A172 (cell line): Measurements from ENCODE around the gene OR6V1. TPM values are rescaled to one million over a fixed set of nuclear protein-coding genes. Genes with fewer than 3 reads are reported as not detected.
"Not testable (repeated sequence)": the region's sequence is repeated elsewhere in the genome, so short reads cannot be mapped to it uniquely, and the experiment has no call there.

Source experiments
- DNase-seq: peaks from one replicate; pipeline ENCODE4 v3.0.0-alpha.2; 2015; ENCODE audit warnings: low spot score
- total RNA-seq: library from RNA; depleted of rRNA; stranded (reverse); fragments of >200 nt; shearing (Covaris generic); gene quantifications from 2 replicates; pipeline ENCODE4 v1.2.3, GENCODE V29; 2014

OR6V1 gene
- total RNA-seq, 1 experiment from 2014 or later: not detected

GRCh38 chr7:143042790-143043271 is 9.3 kb upstream of the OR6V1 start:
- DNase-seq: no peak

GRCh38 chr7:143043391-143043790 is 8.8 kb upstream of the OR6V1 start:
- no peak for DNase-seq

GRCh38 chr7:143046426-143046851 is 5.7 kb upstream of the OR6V1 start:
- DNase-seq: no peak

GRCh38 chr7:143047326-143047725 is 4.8 kb upstream of the OR6V1 start:
- DNase-seq: no peak

DNA sequence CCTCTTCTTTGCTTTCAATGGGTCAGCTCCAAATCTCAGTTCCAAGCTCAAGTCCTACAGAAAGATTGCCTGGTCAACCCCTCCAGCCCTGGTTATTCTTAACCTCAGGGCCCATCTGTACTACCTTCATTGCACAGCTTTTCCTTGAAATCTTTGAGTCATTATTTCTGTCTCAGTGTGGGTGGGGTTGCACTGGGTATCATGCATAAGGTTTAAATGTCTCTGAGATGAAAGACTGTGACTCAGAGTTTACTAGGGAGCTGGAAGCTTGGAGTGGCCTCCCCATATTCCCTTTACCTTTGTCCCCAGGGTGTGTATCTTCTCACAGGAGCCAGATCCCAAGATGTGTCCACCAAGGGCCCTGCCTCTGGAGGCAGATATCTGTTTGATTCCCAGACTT is 3.3 kb upstream of the OR6V1 start:
- no peak for DNase-seq

- no peak for DNase-seq
Measured at GRCh38 chr7:143049362-143049761, 2.8 kb upstream of the OR6V1 start.

DNA sequence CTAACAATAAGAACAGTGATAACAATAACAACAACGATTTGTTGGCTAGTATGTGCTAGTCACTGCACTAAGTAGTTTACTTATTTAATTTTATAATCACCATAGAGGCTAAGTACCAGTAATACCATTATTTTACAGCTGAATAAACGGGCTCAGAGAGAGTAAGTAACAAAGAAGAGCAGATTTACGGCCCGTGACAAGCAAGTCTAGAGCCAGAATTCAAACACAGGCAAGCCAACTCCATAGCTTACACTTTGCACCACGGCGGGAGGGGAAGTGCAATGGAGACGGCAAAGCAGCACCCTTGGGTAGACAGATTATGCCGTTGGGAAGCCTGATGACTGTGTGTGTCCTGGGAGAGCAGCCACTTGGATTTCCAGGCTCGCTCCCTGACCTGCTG is 1.2 kb upstream of the OR6V1 start:
- no peak for DNase-seq

DNA sequence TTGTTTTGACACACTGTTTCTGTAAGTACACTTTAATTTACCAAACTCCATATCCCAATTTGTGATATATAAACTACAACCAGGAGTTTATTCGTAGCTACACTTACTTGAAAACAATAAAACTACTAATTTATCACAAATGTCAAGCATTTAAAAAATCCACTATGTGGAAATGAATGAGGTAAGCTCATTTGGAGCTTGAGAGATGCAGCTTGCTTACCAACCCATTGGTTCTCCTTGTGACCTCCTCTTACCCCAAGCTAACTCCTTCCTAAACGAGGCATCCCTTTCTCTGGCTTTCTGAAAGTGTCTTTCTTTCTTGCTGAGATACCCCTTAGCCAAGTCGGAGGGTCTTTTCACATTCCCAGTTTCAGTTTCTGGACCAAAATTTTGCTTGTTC is 2.5 kb downstream of the OR6V1 start:
- DNase-seq: no peak

GRCh38 chr7:143055754-143056153 is 3.6 kb downstream of the OR6V1 start:
- DNase-seq: no peak

DNA sequence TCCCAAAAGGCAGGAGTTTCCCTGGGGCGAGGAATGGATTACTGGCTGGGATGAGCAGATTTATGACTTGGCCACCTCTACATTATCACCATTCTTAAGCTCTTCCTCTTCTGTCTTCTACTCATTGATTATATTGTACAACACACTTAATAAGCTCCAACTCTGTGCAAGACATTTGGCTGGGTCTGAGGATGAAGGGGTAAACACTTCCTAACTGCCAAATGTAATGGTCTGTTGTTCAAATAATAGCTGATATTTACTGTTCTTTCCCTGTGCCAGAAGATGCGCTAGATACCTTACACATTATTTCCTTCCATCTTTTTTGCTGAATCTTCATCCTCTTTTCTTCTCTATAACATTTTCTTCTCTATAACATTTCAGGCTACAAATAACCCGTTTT is 11.6 kb downstream of the OR6V1 start:
- no peak for DNase-seq

GRCh38 chr7:143068446-143068845 is 16.3 kb downstream of the OR6V1 start:
- DNase-seq: no peak

DNA sequence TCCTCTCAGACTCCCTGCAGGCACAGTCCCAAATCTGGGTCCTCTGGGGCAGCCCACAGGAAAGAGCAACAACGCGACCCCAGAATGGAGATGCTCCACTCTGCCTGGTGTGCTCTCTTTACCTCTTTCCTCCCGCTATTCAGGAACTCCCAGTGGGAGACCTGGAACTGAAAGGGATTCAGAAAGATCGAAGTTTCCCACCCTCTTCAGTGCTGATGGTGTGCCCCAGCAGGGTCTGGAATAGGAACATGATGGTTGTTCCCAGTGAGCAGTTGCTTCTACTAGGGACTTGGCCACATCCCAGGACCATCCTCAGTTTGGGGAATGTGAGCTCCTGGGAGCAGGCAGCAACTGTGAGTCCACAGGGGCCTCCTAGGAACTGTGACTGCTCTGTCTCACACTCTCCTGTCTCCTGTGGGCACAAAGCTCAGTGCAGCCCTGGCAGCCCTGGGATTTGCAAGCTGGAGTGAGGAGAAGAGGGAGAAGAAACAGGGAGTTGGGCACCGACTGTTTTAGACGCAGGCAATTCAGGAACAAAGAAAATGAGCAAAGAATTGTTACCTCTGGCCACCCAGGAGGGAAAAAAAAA is 17.9 kb downstream of the OR6V1 start:
- DNase-seq: no peak

DNA sequence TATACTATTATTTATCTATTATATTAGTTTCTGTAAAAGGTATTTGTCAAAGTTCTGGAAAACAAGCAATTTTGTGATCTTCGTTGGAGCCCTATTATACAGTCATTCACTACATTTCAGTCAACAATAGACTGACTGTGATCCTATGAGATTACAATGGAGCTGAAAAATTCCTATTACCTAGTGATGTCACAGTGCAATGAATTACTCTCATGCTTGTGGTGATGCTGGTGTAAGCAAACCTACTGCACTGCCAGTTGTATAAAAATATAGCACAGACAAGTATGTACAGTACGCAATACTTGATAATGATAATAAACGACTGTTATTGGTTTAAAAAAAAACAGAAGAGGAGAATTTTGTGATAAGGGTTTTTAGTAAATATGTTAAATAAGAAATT is 21.4 kb downstream of the OR6V1 start:
- DNase-seq: no peak

- DNase-seq: no peak
Measured at GRCh38 chr7:143074141-143074540, 22.0 kb downstream of the OR6V1 start.

GRCh38 chr7:143085109-143085508 is 33.0 kb downstream of the OR6V1 start:
- DNase-seq: no peak

DNA sequence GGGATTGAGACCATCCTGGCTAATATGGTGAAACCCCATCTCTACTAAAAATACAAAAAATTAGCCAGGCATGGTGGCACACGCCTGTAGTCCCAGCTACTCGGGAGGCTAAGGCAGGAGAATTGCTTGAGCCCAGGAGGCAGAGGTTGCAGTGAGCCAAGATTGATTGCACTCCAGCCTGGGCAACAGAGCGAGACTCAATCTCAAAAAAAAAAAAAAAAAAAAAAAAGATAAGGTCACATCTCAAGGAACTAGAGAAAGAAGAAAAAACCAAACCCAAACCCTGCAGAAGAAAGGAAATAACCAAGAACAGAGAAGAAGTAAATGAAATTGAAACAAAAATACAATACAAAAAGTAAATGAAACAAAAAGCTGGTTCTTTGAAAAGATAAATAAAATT is 33.5 kb downstream of the OR6V1 start:
- DNase-seq: not testable (repeated sequence)

DNA sequence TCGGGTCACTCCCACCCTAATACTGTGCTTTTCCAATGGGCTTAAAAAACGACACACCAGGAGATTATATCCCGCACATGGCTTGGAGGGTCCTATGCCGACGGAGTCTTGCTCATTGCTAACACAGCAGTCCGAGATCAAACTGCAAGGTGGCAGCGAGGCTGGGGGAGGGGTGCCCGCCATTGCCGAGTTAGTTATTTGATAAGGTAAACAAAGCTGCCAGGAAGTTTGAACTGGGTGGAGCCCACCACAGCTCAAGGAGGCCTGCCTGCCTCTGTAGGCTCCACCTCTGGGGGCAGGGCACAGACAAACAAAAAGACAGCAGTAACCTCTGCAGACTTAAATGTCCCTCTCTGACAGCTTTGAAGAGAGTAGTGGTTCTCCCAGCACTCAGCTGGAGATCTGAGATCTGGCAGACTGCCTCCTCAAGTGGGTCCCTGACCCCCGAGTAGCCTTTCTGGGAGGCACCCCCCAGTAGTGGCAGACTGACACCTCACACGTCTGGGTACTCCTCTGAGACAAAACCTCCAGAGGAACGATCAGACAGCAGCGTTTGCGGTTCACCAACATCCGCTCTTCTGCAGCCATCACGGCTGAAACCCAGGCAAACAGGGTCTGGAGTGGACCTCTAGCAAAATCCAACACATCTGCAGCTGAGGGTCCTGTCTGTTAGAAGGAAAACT is 36.5 kb downstream of the OR6V1 start:
- DNase-seq: not testable (repeated sequence)

- no peak for DNase-seq
Measured at GRCh38 chr7:143096146-143096545, 44.0 kb downstream of the OR6V1 start.

GRCh38 chr7:143099579-143099978 is 47.4 kb downstream of the OR6V1 start:
- not testable (repeated sequence) for DNase-seq
